NCI-H226 (cell line): ENCODE measurements around the gene SUGP2.

ENCODE experiments used
- DNase-seq: peaks from one replicate; pipeline ENCODE4 v3.0.0-alpha.2; 2015

Gene SUGP2

DNA sequence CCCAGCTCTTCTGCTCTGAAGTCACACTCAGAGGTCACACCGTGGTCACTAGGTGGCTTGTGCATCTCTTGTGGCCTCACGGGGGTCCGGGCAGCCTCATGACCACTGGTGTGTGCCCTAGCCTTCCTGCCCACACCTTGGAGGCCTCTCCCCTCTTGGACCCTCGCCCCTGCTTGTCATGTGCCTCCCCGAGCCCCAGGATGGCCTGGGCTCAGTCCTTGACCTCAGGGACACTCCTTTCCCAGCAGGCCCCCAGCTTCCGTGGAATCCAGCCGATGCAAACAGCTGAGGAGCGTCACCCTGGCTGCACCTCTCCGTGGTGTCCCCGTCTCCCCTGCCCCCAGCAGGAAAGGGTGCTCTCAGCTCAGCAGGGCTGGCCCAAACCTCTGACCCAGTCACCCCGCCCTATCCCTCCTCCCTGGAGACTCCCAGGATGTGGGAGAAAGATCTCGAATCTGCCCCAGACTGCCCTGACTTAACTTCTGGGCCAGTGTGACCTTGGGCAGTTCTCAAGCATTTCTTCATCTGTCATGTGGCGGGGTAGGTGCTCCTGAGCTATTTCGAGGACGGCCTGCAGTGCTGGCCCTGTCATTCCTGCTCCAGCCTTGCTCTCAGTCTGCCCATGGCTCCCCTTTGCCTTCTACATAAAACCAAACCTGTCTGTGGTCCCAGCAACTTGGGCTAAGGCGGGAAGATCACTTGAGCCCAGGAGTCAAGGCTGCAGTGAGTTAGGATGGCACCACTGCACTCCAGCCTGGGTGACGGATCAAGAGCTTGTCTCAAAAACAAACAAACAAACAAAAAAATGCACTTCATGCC is 25.9 kb upstream of the SUGP2 start:
- no peak for DNase-seq

DNA sequence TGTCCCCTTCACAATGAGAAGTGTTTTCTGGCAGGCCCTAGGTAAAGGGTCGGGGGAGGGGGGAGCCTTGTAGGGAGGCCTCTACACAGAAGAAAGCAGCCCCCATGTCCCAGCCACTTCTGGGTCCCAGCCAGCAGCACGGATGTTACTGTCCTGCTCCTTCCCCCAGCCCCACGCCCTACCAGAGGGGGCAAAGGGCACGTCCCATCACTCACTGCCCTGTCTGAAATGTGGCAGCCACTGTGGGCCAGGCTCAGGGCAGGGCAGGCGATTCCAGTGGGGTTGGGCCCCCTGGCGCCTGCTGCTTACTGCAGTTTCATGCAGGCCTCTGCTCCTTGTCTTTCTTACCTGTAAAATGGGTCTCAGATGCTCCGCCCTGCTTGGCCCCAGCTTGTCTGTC is 24.4 kb upstream of the SUGP2 start:
- DNase-seq, result no peak

GRCh38 chr19:19057317-19057716 is 24.0 kb upstream of the SUGP2 start:
- DNase-seq, result no peak

DNA sequence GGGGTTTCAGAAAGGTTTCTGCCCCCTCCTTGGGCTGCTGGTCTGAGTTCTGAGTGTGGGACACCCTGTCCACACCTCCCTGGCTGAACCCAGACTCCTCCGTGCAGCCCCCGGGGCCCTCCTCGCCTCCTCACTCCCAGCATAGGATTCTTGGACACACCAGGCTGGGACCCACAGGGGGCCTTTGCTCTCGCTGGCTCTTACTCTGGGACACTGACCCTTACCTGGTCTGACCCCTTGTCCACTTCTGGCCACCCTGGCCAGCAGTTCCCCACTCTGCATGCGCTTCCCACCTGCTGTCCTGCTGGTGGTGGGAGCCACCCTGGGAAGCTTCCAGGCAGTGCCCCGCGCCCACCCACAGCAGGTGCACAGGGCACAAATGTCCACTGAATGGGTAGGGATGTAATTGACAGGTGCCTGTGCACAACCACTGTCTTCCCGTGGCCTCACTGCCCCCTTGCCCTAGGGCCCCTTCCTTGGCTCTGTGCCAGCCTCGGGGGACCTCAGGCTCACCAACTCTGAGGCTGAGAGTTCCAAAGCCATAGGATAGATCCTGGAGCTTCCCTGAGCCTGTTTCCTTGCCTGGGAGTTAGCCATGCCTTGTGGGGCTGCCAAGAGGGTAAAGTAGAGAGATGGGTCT is 23.4 kb upstream of the SUGP2 start:
- no peak for DNase-seq

DNA sequence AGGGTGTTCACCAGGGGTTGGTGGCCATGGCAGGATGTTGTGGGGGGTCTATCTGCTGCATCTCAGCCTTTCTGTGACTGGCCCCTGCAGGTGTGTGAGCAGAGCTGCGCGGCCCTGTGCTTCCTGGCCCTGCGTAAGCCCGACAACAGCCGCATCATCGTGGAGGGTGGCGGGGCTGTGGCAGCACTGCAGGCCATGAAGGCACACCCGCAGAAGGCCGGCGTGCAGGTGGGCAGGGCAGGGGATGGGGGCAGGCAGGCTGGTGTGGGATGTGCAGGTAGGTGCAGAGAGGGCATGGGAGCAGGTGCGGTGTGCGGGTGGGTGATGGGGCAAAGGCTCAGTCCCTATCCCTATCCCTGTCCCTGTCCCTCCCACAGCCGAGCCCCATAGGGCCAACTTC is 22.4 kb upstream of the SUGP2 start:
- no peak for DNase-seq

- no peak for DNase-seq
Measured at GRCh38 chr19:19054939-19055440, 21.7 kb upstream of the SUGP2 start.

- no peak for DNase-seq
Measured at GRCh38 chr19:19054315-19054938, 21.1 kb upstream of the SUGP2 start.

DNA sequence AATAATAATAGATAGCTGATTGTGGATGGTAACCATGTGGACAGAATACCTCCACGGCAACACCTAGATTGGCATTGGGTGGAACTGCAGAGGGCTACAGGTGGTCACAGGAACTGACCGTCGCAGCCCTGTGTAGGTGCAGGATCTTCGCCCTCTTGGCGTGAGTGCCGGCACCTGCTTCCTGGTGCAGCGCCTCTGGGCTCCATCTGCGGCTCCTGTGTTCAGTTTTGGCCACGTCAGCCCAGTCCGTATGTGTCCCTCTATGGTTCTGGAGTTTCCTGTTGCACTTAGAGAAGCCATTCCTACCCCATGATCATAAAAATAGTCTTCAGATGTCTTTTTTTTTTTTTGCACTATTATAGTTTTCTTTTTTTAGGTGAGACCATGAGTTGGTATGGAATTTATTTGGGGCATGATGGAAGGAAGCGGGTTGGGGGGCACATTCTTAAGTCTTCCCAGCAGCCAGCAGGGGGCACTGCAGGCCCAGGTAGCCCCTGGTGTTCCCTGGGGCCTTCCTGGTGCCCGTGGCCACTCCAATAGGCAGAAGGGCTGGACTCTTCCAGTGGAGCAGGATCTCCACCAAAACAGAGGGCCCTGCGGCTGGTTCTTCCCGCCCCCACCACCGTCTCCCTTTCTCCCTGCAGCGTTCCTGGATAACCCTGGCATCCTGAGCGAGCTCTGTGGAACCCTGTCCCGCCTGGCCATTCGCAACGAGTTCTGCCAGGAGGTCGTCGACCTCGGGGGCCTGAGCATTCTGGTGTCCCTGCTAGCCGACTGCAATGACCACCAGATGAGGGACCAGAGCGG is 20.4 kb upstream of the SUGP2 start:
- no peak for DNase-seq

GRCh38 chr19:19052921-19053320 is 19.6 kb upstream of the SUGP2 start:
- DNase-seq, result no peak

GRCh38 chr19:19051478-19052213 is 18.3 kb upstream of the SUGP2 start:
- no peak for DNase-seq

DNA sequence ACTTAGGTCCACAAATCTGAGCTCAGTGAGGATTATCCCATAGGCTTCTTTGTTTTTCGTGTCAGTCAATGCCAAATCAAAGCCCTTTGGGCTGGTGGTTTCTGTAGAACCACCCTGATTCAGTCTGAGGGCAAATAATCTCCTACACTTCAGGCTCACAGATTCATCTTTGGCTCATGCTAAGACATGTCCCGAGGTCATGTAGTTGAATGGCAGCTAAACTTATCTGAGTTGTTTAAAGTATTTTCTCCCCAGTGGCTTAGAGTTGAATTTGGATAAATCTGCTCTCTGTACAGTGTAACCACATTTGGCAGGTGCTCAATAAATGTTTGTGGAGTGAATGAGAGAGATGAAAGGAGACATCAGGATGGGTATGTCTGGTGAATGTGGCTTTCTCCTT is 17.4 kb upstream of the SUGP2 start:
- no peak for DNase-seq

- no peak for DNase-seq
Measured at GRCh38 chr19:19050104-19050503, 16.8 kb upstream of the SUGP2 start.

- DNase-seq, result no peak
Measured at GRCh38 chr19:19049406-19049805, 16.1 kb upstream of the SUGP2 start.

DNA sequence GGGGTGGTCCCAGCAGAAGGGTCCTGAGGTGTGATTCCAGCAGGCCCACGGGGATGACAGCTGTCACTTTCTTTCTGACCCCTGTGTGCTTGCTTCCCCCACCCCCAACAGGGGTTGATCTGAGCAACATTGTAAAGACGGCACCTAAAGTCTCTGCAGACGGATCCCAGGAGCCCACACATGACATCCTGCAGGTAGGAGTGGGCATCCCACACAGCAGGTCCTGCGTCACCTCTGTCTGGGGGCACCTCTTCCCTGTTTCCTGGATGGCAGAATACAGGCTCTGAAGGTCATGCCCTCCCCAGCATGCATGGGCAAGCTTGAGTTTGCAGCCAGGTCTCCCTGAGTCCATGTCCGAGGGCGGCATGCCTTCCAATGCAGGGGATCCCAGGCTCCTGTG is 10.6 kb upstream of the SUGP2 start:
- DNase-seq, result no peak

GRCh38 chr19:19043481-19043880 is 10.2 kb upstream of the SUGP2 start:
- no peak for DNase-seq

DNA sequence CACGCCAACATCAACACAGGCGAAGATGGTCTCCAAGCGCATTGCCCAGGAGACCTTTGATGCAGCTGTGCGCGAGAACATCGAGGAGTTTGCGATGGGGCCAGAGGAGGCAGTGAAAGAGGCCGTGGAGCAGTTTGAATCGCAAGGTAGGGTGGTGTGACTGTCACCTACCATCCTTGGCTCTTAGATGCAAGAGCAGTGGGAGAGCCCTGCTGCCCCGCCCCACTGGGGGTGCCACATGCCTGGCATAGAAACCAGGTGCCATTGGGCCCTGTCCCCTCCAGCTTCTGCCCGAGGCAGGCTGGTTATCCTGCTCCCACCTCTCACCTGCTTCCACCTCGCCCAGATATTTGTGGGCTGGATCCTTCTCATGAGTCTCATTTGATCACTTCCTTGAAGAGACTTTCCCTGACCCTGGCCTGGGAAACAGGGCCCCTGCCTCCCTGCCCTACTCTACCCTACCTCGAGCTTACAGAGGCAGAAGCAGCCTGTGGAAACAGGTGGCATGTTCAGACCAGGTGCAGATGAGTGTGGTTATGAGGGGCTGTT is 9.5 kb upstream of the SUGP2 start:
- DNase-seq, result no peak

DNA sequence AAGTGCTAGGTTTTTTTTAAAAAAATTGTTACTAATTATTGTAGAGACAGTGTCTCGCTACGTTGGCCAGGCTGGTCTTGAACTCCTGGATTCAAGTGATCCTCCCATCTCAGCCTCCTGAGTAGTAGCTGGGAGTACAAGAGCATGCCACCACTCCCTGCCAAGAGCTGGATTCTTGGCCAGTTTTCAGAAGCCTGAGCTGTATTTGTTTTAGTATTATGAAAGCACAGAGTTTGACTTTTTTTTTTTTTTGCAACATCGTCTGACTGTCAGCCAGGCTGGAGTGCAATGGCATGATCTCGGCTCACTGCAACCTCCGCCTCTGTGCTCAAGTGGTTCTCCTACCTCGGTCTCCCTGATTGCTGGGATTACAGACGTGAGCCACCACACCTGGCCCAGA is 7.1 kb upstream of the SUGP2 start:
- DNase-seq, result peak; percentile 54

DNA sequence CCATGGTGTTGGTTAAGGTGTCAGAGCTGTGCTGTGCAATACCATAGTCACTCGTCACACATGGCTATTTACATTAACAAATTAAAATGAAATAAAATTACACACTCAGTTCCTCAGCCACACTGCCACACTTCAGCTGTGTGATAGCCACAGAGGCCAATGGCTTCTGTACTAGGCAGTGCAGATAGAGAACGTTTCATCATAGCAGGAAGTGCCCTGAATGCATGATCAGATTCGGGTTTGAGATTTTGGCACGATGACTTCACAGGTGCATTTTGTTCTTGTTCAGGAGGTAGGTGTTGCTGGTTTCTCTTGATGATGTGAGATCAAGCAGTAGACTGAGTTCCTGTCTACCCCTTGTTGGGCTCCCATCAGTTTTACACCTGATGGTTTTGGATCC is 6.6 kb upstream of the SUGP2 start:
- no peak for DNase-seq

GRCh38 chr19:19034204-19034624 is 897 bp upstream of the SUGP2 start:
- DNase-seq, result peak; percentile 72

GRCh38 chr19:19033176-19033425 is 216 bp downstream of the SUGP2 start:
- no peak for DNase-seq

DNA sequence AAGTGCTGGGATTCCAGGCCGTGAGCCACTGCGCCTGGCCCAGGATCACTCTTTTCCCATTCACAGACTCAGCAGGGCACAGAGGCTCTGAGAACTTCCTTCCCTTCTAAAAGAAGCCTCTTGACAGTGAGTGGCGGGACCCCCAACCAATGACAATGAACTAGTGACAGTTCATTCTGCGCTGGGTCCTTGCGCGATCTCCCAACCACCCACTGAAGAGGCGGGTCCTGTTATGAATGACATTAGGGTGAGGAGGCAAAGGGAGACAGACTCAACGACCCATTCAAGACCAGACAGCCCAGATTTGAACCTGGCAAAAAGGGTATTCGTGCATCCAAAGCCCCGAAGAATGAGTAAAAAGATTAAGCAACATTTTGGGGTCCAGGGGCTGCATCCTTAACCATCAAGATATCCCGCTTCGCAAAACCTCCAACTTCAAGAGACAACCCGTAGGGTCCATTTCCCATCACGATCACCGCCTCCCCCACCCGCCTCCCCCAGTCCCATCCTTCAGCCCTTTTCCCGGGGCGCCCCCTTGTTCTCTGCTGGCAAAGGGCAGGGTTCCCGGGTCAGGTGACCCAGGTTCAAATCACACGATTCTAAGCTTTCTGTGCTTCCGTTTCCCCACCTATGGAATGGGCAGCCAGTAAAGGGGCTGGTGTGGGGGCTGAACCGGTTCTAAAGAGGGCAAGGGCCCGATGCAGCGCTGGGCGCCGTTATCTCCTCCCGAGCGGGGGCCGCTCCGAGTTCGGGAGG is 719 bp downstream of the SUGP2 start:
- peak; percentile 18 for DNase-seq

DNA sequence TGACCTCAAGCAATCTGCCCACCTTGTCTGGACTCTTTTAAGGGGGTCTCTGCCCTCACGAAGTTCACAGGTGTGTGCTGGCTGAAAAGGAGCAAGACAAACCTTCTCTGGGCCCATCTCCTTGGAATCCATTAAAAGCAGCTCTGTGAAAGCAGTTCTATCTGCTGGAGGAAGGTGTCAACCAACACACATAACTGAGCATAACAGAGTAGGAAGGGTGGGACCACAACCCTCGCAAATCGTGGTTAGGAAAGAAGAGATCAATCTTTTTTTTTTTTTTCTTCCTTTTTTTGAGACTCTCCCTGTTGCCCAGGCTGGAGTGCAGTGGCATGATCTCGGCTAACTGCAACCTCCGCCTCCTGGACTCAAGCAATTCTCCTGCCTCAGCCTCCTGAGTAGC is 1.4 kb downstream of the SUGP2 start:
- DNase-seq, result no peak
